DMS114 treated with DMSO at 0.1 percent for 48 hours (cell line): ENCODE data around the gene NUDT11.
"Not testable (repeated sequence)": the region's sequence is repeated elsewhere in the genome, so short reads cannot be mapped to it uniquely, and the experiment has no call there.

Experiments used
- DNase-seq: peaks from one replicate; lab custom pipeline; 2025; ENCODE audit not compliant: unreplicated experiment; lab: John Stamatoyannopoulos, UW

Gene NUDT11

DNA sequence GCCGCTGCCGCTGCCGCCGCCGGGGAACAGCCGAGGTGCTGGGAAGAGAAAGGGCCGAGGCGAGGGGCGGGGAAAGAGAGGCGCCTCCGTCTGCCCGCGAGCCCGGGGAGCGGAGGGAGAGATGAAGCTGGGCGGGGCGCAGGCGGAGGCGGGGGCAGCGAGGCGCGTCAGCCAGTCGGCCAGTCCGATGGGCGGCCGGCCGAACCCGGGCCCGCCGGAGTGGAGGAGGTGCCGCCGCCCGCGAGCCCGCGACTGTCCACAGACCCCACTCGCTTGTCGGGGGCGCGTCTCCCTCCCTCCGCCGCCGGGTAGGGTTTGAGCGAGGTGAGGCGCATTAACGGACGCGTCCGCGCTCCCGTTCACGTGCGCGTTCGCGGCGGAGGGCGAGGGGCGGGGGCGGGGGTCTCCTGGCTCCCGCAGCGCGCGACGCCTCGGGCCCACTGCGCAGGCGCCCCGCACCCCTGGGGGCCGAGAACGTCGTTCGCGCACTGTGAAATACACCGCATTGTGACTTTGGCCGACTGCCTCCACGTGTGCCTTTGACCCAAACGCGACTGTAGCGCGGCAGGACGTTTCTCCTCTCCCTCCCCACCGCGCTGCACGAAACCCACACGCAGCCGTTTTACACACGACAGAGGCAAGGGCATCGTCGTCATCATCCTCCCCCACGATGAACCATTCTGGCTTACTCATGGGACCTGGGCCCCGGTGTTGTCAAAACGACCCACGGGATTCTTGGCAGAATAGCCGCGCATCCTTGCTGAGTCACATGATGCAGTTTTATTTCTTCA lies at the start of gene NUDT11:
Gene NUDT11, minus strand, starts transcription at position 92 of the 791 bp plus-strand sequence. CDS start 148 bp downstream, outside the sequence.
- peak; percentile 58 for DNase-seq

DNA sequence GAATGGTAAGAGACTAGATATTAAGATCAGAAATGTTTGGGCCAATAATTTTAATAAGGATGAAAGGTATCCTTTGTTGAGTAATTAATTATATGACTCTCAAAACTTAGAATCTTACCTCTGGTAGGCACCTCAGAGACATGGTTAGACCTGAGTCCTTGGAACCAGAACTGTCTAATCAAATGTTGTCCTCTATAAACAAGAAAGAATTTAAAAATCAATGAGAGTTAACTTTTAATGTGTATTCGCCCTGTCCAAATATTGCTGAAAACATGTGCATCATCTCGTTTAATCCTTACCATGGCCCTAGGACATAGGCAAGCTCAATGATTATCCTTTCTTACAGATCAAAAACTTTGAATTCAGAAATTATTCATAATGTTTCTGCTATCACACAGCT lies 24.0 kb upstream of the NUDT11 start:
- DNase-seq: no peak

DNA sequence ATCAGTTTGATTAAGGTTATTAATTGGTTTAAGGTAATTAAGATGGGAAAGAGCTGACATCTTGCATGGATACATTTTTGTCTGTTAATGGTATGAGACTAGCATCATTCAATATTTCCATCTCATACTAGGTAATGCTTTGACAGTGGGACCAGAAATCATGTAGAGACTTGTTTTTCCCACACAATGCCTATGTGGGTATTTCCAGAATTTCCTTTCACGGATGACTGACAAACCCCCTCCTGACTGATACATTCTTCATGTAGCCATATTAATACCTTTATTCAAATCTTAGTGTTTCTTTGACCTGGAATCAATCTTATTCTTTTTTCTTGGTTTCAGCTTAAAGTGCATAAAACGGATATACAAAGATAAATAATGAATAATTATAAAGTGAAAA lies 22.7 kb upstream of the NUDT11 start:
- DNase-seq: not testable (repeated sequence)

DNA sequence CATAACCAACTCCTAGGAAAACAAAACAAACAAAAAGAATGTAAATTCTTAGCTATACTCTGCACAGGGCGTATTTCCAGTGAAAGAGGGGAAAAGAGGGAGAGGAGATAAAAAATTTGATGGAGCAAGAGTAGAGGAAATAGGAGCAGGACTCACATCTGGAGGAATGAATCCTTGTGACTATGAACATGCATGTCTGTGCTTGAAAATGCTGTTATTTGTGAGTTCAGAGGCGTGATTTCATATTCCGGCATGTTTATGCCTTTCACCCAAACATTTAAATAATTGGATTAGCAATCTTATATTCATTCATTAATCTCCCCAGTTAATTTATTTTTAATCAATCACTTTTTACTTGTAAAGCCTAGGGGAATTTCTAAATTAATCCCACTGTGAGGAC lies 11.2 kb upstream of the NUDT11 start:
- DNase-seq: no peak

DNA sequence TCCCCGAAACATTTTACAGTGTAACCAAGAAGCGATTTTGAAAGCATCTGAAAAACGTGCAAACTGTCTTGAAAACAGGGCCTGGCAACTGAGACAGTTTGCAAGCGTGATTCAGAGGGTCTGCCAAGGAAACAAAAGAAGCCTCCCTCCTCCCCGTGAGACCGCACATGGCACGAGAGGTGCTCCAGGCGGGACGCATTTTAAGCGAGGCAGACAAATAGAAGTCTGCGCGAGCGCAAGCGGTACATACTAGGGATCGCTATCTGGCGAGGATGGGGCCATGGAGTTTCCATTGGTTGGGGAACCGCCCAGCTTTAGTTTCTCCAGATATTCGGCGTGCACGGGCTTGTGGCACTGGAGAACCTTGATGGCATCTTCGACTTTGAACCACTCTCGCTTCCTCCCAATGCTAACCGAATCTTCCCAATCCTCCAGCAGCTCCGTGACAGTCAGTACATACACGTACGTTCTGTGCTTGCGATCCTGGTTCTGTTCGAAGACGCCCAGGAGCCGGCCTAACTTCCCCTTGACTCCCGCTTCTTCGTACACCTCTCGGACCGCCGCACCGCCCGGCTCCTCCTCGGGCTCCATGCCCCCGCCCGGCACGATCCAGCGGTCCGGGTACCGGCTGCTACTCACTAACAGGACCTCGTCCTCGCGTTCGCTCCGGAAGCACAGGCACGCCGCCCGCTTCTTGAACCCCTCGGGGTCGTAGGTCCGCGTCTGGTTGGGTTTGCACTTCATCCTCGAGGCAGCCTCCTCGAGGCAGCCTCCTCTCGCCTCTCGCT lies 497 bp downstream of the NUDT11 start:
- not testable (repeated sequence) for DNase-seq

DNA sequence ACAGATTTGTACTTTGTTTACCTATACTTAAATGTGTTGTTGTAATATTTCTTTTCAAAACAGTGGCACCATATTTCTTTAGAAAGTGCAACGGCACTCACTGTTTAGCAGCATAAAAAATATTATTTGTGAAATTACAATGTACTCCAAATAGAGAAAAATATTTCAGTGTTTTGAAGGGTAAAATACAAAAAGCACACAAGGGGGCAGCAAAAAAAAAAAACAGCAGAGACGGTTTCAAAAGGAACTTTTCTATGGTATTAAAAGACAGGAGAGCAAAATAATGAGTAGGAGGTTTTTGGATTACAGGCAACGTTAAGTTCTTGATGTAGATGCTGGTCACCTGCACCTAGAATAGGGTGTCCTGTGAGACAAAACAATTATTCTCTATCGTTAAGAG lies 2.0 kb downstream of the NUDT11 start:
- peak; percentile 8 for DNase-seq

DNA sequence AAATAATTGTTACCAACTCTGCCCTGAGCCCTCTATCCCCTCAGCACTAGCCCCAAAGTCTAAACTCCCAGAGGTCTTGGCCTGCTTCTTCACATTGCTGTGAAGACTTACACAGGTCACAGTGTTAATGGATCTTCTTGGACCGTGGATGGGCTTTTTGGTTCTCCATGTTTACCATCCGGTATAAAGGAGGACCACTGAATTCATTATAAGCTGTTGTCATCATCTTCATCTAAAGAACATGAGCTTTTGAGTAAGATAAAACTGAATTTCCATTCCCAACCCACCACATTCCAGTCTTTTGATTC lies 8.5 kb downstream of the NUDT11 start:
- no peak for DNase-seq

DNA sequence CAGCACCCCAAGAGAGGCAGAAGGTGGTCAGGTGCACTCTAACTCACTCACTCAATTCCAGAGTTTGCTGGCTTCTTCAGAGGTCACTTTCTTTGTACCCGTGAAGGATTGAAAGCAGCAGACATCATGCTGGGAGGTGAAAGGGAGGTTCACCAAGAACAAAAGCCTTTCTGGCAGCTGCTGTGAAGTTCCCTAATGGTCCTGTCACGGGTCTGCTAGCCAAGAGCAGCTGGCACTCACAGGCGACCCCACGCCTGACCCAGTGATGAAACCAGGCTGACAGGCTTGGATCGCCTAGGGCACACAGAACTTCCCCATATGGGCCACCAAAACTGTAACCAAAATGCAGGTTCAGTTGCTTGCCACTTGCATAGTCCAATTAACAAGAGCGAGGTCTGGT lies 11.8 kb downstream of the NUDT11 start:
- no peak for DNase-seq

DNA sequence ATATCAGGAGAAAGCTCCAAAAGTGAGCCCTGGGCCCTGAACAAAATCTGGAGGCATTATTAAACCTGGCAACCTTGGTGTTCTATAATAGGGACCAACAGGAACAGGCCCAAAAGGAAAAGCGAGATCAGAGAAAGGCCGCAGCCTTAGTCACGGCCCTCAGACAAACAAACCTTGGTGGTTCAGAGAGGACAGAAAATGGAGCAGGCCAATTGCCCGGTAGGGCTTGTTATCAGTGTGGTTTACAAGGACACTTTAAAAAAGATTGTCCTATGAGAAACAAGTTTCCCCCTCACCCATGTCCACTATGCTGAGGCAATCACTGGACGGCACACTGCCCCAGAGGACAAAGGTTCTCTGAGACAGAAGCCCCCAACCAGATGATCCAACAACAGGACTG lies 14.0 kb downstream of the NUDT11 start:
- DNase-seq: not testable (repeated sequence)

DNA sequence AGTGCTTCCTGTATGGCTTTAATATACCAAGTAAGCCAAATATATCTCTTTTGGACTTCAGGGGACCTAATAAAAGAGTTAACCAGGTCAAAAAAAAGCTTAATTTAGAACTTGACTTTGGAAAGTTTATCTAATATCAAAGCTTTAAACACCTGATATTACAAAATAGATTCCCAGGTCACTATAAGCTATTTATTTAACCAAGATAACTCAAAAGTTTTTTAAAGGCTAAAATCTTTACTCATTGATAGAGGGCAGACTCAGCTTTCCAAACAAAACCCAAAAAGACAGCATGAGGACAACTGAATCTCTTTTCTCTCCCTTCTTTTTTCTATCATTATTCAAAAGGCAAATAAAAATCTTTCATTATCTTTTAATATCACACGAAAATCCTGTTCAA lies 19.5 kb downstream of the NUDT11 start:
- DNase-seq: no peak

DNA sequence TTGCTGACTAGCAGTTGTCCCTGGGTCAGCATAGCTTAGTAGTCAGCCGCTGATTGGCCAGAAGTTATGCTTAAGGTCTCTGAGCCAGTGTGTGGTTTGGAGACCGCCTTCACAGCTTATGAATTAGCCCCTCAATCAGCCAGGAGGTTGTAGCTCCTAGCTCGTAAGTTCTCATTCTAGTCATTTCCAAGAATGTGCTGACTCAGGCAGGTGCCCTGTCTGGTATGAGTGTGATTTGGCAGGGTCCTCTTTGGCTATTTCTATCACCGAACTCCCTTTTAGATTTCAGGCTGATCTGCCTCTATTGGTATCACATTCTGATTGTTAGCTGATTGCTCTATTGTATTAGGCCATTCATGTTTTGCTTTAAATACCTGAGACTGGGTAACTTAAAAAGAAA lies 33.1 kb downstream of the NUDT11 start:
- no peak for DNase-seq

DNA sequence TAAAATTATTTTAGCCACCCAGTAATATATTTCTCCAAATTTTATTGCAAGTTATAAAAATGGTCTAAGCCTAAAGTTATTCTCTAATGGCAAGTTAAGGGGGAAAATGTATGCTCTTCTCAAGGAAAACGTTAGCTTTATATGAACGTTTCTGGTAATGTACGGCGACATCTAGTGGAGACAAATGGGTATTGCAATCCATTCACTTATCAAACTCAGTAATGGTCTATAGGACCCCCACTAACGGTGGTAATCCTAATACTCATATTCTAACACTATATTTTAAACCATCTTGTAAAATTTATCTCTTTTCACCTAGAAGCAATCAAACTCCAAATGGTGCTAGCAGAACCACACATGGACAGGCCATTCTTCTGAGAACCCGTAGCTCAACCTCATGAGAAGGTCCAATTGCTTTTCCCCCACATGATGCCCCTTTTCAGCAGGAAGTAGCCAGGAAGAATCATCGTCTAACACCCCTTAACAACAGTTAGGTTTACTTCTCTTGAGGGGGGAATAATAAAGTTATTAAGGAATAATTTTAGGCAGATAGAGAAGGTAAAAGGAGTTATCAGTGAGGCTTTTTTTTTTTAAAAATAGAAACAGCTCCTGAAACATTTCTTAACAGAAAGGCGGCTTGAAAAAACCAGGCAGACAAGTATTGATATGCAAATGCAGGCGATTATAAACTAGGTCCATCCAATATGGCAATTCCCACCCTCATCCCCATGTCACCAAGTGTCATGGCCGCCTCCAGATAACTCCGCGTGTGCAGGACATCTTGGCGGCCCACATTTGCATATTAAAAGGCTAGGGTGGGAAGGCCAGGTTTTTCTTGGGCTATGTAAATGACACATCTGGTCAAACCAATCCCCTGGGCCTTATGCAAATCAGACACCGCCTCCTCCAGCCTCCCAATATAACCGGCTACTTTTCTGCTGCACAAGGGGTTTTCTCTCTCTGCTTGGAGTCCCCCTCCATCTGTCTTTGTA lies 35.0 kb downstream of the NUDT11 start:
- peak; percentile 31 for DNase-seq

DNA sequence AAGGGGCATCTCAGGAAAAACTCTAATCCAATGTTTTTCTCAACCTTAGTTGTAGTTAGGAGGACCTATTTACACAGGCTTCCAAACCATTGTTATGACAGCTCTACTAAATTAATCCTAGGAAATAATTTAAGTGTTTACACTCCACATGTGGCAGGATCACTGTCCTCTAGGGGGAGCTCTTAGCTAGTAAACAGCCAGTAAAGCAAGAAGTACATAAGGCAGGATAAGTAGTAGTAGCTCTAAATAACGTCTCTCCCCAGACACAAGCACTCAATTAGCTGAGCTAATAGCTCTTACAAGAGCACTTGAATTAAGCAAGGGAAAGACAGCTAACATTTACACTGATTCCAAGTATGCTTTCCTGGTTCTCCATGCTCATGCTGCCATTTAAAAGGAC lies 37.3 kb downstream of the NUDT11 start:
- peak; percentile 1 for DNase-seq

DNA sequence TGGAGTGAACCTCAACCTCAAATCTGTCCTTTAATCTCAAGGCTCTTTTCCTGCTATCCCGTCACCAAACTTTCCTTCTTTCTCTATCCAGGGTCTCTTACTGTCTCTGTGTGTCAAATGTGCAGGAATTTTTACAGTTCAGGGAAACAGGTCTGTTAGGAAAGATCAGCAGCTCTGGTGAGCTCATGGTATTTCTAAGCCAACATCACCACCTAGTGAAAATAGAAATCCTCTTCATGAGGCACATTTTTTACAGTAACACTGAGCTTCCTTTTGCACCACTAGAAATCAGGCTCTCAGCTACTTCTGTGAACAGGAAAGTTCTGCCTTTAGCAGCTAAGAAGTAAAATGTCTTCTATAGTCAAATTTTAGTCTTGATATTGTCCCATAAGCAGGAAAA lies 39.6 kb downstream of the NUDT11 start:
- DNase-seq: peak; percentile 6

DNA sequence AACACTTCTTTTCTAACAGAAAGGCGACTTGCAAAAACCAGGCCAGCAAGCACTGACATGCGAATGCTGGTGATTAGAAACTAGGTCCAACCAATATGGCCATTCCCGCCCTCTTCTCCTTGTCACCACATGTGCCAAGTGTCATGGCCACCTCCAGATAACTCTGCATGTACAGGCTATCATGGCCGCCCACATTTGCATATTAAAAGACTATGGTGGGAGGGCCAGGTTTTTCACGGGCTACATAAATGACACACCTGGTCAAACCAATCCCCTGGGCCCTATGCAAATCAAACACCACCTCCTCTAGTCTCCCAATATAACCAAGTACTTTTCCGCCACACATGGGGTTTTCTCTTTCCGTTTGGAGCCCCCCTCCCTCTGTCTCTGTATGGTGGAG lies 40.1 kb downstream of the NUDT11 start:
- DNase-seq: no peak

DNA sequence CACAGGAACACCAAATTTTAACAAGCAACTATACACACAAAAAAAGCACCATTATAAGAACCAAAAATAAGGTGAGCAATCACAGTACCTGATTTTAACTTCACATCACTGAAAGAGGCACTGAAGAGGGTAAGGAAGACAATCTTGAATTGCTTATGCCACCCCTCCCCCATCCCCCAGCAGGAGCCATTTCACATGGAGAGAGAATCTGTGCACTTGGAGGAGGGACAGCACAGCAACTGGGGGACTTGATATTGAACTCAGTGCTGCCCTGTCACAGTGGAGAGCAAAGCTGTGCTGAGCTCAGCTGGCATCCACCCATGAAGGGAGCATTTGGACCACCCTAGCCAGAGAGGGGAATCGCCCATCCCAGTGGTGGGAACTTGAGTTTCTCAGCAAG lies 56.0 kb downstream of the NUDT11 start:
- no peak for DNase-seq
